HG02588 (cell line): Measurements from ENCODE around the gene SPATA1.
"Not testable (repeated sequence)": the region's sequence is repeated elsewhere in the genome, so short reads cannot be mapped to it uniquely, and the experiment has no call there.

ENCODE experiments used
- ATAC-seq: cut with Tn5 transposase; IDR thresholded peaks from one replicate; pipeline ENCODE4 v1.9.1; 2021; ENCODE audit warnings: mild to moderate bottlenecking, moderate library complexity; ENCODE audit not compliant: unreplicated experiment

Gene SPATA1

GRCh38 chr1:84507887-84508286, 1.7 kb downstream of the SPATA1 start:
- ATAC-seq: not testable (repeated sequence)

- ATAC-seq: no peak
These were observed 2.3 kb downstream of the SPATA1 start for GRCh38 chr1:84508510-84508909.

- no peak for ATAC-seq
These were observed 2.8 kb downstream of the SPATA1 start for GRCh38 chr1:84509029-84509428.

GRCh38 chr1:84510165-84510564, 4.0 kb downstream of the SPATA1 start:
- no peak for ATAC-seq

- ATAC-seq: no peak
These were observed 4.5 kb downstream of the SPATA1 start for GRCh38 chr1:84510668-84511067.

GRCh38 chr1:84524590-84524989, 18.4 kb downstream of the SPATA1 start:
- no peak for ATAC-seq

GRCh38 chr1:84525779-84526178, 19.6 kb downstream of the SPATA1 start:
- ATAC-seq: no peak

- ATAC-seq: peak; percentile 73
These were observed 32.4 kb downstream of the SPATA1 start for GRCh38 chr1:84538599-84538998.

GRCh38 chr1:84539972-84540371, 33.8 kb downstream of the SPATA1 start:
- ATAC-seq: no peak

GRCh38 chr1:84540759-84541158, 34.6 kb downstream of the SPATA1 start:
- ATAC-seq: no peak

GRCh38 chr1:84541679-84542078, 35.5 kb downstream of the SPATA1 start:
- ATAC-seq: no peak

GRCh38 chr1:84550826-84551225, 44.6 kb downstream of the SPATA1 start:
- ATAC-seq: no peak

GRCh38 chr1:84569216-84569615, 63.0 kb downstream of the SPATA1 start:
- no peak for ATAC-seq

- ATAC-seq: no peak
These were observed 64.4 kb downstream of the SPATA1 start for GRCh38 chr1:84570436-84571149.

GRCh38 chr1:84571150-84571535, 65.0 kb downstream of the SPATA1 start:
- no peak for ATAC-seq

GRCh38 chr1:84573481-84573966, 67.3 kb downstream of the SPATA1 start:
- ATAC-seq: no peak

- ATAC-seq: peak; percentile 86
These were observed 68.0 kb downstream of the SPATA1 start, which contains the start of gene CTBS for GRCh38 chr1:84573967-84574842. CTBS (minus strand) TSS chr1:84574440; CDS start chr1:84574415, 25 bp downstream.

GRCh38 chr1:84574936-84575335, 68.8 kb downstream of the SPATA1 start:
- ATAC-seq: no peak

- ATAC-seq: no peak
These were observed 75.5 kb downstream of the SPATA1 start for GRCh38 chr1:84581648-84582047.

GRCh38 chr1:84582802-84583587, 76.8 kb downstream of the SPATA1 start:
- no peak for ATAC-seq

- no peak for ATAC-seq
These were observed 77.5 kb downstream of the SPATA1 start for GRCh38 chr1:84583648-84584047.
